Lung microvascular endothelial cell (primary cell): ENCODE data around the gene METTL1. TPM values are rescaled to one million over a fixed set of nuclear protein-coding genes. Genes with fewer than 3 reads are reported as not detected.
A peak's percentile ranks its signal among the peaks of the same experiment; 100 is the strongest.
"Not testable (repeated sequence)": the region's sequence is repeated elsewhere in the genome, so short reads cannot be mapped to it uniquely, and the experiment has no call there.

Experiments
- DNase-seq, 2 donors: peaks; one replicate each; pipeline versions ENCODE4 v3.0.0 to v3.0.0-alpha.2; 2010; ENCODE audit warnings: low read depth in 2 of 2
- total RNA-seq: library from RNA; depleted of rRNA; stranded (reverse); fragments of >200 nt; gene quantifications from 2 replicates; pipeline ENCODE4 v1.2.1, GENCODE V29; 2014

Gene METTL1
- total RNA-seq, 1 donor from 2014 or later = 3.8 TPM

DNA sequence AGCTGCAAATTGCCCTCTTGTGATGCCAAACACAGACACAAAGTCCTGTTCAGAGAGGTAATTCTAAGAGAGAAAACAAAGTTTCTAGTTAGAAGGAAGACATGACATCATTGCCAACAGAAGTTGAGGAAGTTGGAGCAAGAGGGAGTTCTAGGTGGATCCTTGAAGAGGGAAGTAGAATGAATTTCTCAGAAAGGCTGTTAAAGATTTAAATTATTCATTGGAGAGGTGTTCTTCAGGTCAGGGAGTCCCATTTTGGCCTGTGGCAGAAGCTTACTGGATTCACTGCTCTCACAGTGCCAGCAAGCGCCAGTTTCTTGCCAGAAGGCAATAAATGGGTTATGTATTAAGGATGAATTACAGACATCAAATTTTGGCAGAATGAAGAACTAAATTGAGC, 26.0 kb upstream of the METTL1 start:
- no peak for DNase-seq

GRCh38 chr12:57796996-57797395, 25.1 kb upstream of the METTL1 start:
- no peak for DNase-seq

GRCh38 chr12:57795354-57795753, 23.4 kb upstream of the METTL1 start:
- DNase-seq = no peak

DNA sequence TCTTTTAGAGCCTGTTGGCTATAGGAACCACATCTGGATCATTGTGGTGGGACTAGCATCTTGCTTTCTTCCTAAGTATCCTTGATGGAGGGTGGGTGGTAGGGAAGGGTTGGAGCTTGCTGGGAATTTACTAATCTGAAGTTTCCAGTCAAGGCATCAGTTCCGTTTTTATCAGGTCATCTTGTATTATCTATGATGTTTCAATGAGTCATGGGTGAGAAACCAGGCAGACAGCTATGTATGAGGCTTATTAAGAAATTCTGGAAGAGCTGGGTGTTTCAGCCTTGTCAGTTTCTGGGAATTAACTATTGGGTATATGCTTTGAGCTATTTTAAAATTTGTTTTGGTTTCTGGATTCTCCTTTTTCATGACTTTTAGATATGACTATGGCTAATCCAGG, 22.0 kb upstream of the METTL1 start:
- peak in 1 of 2 donors; percentile 75 for DNase-seq

DNA sequence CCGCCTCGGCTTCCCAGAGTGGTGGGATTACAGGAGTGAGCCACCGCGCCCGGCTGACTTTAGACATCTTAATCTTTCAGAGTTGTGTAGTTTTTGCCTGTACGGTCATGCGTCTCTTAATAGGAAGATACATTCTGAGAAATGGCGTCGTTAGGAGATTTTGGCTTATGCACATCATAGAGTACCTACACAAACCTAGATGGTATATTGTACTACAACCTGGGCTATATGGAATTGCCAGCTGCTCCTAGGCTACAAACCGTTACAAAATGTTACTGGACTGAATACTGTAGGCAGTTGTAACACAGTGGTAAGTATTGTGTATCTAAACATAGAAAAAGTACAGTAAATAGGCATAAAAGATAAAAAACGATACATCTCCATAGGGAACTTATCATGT, 12.0 kb upstream of the METTL1 start:
- DNase-seq = no peak

DNA sequence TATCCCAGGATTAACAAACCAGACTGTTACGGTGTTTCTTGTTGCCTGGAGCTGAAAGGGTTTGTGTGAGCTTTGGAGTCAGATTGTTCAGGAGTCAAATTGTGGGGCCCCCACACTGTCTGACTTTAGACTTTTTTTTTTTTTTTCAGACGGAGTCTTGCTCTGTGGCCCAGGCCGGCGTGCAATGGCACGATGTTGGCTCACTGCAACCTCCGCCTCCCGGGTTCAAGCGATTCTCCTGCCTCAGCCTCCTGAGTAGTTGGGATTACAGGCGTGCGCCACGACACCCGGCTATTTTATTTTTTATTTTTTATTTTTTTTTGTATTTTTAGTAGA, 11.5 kb upstream of the METTL1 start:
- DNase-seq = no peak

DNA sequence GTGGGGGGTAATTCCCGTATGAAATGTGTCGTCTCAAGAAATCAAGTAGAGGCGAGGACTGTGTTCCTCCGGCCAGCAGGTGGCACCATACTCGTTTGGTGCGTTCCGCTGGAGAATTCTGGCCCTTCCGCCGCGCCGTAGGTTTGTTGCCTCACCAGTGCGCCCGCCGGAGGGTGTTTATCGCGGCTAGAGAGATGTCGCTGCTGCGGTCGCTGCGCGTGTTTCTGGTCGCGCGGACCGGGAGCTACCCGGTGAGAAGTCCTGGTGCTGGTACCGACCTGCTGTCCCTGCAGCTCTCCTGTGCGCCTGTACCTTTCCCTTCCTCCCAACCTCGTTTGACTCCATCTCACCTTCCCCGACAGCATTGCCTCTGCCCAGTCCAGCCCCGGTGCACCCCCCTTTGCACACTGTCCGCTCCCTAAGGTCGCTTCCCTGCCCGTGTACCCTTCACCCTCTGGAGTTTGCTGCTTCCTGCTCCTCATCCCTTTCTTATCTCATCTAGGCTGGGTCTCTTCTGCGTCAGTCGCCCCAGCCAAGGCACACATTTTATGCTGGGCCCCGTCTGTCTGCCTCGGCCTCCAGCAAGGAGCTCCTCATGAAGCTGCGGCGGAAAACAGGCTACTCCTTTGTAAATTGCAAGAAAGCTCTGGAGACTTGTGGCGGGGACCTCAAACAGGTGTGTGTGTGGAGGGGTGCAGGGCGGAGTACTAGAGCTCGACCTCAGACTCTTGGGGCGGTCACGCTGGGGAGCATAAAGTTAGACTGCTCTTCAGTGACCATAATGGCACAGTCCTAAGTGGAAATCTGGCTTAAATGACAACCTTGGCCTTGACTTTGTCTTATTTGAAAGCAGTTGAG, 10.9 kb upstream of the METTL1 start, which contains the start of gene TSFM:
TSS of gene TSFM (plus strand) at position 180 of the 858 bp plus-strand sequence. CDS start at position 195, 15 bp downstream.
- peak; percentile 97 to 98 for DNase-seq

DNA sequence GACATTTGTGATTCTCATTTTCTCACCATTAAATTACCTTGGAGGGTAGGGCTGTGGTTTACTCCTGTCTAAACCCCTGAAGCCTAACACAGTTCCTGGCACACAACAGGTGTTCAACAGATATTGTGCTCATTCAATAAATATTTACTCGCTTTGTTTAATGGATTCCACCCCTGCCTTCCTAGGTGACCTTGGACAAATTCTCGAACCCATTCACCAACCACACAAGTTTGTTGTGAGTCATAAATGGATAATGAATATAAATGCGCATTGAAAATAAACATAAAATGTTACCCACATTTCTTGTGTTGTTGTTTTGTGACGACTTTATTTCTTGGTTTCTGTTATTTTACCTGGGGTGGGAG, 10.3 kb upstream of the METTL1 start:
- DNase-seq = no peak

DNA sequence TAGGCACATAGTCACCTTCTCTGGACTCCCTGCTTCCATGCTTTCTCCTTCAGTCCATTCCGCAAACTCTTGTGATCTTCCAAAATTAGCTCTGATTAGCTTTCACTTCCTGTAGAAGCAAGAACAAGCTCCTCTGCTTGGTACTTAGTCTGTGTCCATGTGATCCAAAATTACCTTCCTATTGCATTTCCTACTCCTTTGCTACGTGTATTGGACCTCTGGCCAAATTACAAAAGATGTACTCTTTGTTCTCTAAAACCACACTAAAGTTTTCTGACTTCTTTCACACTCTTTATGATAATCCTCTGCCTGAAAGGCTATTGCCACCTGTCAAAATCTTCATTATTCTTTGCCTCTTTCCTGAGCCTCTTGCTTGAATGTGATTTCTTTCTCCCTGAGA, 9.9 kb upstream of the METTL1 start:
- DNase-seq = no peak

DNA sequence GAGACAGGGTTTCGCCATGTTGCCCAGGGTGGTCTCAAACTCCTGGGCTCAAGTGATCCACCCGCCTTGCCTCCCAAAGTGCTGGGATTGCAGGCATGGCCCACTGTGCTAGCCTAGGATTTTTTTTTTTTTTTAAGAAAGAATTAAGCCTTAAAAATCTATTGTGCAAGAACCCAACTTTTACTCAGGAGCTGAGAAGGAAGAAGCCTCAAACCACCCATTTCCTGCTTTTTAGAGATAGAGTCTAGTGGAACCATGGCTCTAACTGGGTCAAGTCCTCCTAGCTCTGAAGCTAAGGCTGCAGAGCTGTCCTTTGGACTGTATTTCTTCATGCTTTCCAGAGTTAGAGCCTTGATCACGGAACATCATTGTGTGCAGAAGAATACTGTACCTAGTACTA, 9.3 kb upstream of the METTL1 start:
- no peak for DNase-seq

DNA sequence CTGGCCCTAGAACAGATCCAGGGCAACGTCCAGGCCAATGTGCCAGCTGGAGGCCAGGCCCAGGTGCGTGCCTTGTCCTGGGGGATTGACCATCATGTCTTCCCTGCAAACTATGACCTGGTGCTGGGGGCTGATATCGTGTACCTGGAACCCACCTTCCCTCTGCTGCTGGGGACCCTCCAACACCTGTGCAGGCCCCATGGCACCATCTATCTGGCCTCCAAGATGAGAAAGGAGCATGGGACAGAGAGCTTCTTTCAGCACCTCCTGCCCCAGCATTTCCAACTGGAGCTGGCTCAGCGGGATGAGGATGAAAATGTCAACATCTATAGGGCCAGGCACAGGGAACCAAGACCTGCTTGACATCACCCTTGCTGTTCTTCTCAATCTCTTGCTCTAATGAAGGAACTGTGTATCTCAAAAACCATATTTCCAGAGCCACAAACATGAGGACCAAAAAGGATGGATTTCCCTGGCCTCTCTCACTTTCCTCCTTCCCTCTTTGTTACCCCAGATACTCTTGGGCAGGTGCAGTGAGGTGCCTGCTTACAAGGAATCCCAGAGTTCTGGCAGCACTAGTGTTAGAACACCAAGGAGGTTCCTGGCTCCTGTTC, 8.5 kb upstream of the METTL1 start:
- no peak for DNase-seq

DNA sequence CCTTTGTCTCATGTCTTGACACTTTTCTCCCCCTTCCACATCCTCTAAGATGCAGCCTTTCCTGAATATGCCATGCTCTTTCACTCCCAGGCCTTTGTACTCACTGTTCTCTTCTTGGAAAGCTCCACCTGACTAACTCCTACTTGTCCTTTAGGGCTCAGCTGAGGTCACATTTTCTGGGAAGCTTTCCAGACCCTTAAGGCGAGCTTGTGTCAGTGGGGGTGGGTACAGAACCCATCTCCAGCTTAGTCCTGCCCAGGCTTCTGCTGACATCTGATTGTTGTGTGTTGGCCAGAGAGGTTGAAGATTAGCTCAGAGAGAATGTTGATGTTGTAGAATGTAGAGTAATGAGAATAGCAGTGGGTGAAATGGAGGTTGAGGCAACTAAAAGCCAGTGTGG, 7.8 kb upstream of the METTL1 start:
- DNase-seq = no peak

- DNase-seq = no peak
These were observed 6.0 kb upstream of the METTL1 start for GRCh38 chr12:57777911-57778310.

DNA sequence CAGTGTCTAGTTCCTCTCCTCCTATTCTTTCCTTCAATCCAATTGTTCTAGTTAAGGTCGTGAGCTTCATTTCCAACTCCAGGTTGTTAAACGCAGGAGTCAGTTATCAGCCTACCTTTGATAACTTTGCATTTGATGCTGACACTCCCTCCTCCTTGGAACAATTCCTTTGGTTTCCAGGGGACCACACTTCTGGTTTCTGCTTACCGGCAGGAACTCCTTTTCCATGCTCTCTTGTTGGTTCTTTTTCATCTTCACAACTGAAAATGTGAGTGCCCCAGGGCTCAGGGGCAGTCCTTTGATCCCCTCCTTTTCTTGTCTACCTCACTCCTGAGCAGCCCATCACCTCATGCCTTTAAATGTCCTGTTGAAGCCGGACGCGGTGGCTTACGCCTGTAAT, 5.5 kb upstream of the METTL1 start:
- DNase-seq = no peak

GRCh38 chr12:57776247-57776587, 4.3 kb upstream of the METTL1 start:
- DNase-seq = no peak

GRCh38 chr12:57775563-57776246, 3.8 kb upstream of the METTL1 start:
- DNase-seq = no peak

DNA sequence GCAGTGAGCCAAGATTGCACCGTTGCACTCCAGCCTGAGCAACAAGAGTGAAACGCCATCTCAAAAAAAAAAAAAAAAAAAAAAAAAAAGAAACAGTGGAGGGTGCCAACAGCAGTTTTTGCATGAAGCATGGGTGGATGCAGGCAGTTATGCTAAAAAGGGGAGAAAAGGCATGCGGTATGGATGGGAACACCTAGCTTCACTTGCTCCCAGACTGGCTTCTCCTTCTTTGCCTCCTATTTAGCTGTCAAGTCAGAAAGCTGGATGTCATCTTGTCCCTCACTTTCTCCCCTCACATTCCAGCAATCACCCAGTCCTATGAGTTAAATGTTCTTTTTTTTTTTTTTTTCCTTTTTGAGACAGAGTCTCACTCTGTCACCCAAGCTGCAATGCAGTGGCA, 3.1 kb upstream of the METTL1 start:
- no peak for DNase-seq

DNA sequence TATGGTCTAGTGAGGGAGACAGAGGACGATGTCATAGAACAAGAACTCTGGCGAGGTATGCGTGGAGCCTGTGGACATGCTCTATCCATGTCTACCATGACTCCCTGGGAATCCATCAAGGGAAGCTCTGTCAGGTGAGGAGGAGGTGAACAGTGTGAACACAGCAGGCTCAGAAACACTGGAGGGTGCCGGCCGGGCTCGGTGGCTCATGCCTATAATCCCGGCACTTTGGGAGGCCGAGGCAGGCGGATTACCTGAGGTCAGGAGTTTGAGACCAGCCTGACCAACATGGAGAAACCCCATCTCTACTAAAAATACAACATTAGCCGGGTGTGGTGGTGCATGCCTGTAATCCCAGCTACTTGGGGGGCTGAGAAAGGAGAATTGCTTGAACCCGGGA, 2.7 kb upstream of the METTL1 start:
- not testable (repeated sequence) for DNase-seq

DNA sequence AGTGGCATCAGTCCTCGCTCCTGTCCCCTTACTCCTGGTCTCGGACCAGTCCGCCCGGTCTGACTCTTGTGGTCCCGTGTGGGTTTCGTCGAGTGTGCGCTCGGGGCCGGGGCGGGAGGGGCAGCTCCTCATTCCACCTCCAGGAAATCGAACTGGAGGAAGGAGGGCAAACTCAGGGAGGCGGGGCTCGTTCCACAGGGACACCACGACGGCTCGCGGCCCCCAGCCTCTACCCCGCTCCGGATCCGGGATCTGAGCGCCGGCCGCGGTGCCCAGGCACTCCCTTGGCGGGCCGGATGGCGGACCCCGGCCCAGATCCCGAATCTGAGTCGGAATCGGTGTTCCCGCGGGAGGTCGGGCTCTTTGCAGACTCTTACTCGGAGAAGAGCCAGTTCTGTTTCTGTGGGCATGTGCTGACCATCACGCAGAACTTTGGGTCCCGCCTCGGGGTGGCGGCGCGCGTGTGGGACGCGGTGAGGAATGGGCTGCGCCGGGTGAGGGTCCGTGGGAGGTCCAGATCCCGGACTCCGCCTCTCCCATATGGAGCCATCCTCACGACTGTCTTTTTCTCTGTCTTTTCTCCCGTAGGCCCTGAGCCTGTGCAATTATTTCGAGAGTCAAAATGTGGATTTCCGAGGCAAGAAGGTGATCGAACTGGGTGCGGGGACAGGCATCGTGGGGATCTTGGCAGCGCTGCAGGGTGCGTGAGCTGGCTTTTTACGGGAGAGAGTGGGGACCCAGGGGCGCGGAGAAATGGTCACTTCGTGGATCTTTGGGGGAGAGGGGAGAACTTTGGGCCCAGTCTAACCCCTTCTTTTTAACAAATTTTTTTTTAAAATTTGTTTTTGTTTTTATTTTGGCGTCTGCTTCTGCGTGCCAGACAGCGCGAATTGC, 771 bp upstream of the METTL1 start, which contains the start of gene EEF1AKMT3:
TSS of gene EEF1AKMT3 (plus strand) at position 186 of the 894 bp plus-strand sequence. CDS start at position 297, 111 bp downstream.
- DNase-seq = peak; percentile 37 to 60

DNA sequence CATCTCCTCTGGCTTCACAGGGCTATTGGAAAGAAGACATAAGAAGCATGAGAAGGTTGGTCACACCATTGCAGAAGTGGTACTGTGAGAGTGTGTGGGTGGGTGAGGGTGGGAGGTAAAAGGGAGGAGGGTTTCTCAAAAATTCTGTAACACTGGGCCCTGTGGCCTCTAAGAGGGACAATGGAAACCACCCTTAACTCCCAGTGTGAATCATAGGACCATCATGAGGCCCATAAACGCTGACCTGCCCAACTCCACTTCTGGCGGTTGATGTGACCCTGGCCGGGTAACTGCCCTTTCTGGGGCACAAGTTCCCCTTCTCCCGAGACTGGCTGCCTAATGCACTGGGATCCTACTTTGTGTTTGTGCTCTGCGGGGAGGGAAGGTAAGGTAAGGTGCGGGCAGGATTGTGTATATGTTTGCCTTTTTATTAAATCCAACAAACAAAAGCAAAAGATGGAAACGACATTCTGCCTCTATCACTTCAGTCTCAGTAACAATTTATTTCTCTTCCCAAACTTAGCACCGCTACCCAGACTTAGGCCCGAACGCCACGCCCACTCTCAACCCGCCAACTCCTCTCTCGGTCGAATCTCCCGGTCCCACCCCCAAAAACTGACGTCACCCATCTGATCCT, 551 bp downstream of the METTL1 start:
- peak; percentile 90 for DNase-seq

GRCh38 chr12:57770734-57771133, 1.2 kb downstream of the METTL1 start:
- DNase-seq = no peak
